Memory B cell (primary cell): ENCODE measurements around the gene HABP2.

Experiments
- ATAC-seq: fragments of 150-1000 bp; cut with Tn5 transposase; 2 replicates; pipeline ENCODE4 v1.10.0; 2021; ENCODE audit warnings: low read depth, mild to moderate bottlenecking, moderate library complexity
- DNase-seq, 2 donors: peaks; one replicate each; pipeline ENCODE4 v3.0.0; 2022; ENCODE audit warnings: low spot score in 2 of 2
- H3K27ac Mint-ChIP-seq: one replicate; pipeline ENCODE4 v1.8.0; 2022; ENCODE audit warnings: mild to moderate bottlenecking, moderate library complexity, mixed read lengths
- H3K27me3 Mint-ChIP-seq: one replicate; pipeline ENCODE4 v1.8.0; 2022; ENCODE audit warnings: mixed read lengths
- H3K36me3 Mint-ChIP-seq: one replicate; pipeline ENCODE4 v1.8.0; 2022; ENCODE audit warnings: mild to moderate bottlenecking, mixed read lengths
- H3K4me1 Mint-ChIP-seq: one replicate; pipeline ENCODE4 v1.8.0; 2022; ENCODE audit warnings: mixed read lengths
- H3K4me3 Mint-ChIP-seq: one replicate; pipeline ENCODE4 v1.8.0; 2022; ENCODE audit warnings: mild to moderate bottlenecking, moderate library complexity, mixed read lengths
- H3K9me3 Mint-ChIP-seq: one replicate; pipeline ENCODE4 v1.8.0; 2022; ENCODE audit warnings: mixed read lengths

The HABP2 gene

GRCh38 chr10:113534423-113534822 is 18.4 kb upstream of the HABP2 start:
- Mint-ChIP-seq H3K27me3 (peaks cover 7% of the 10 kb centered on the region), H3K36me3 (no peaks in the 10 kb centered on the region), H3K4me3 (no peak overlapping the region), H3K27ac (no peak overlapping the region), H3K9me3 (peaks cover 2% of the 10 kb centered on the region), H3K4me1 (no peaks in the 10 kb centered on the region)
- DNase-seq, result no peak
- ATAC-seq, result no peak

- ATAC-seq (no peak), DNase-seq (no peak)
- no peaks in the 10 kb centered on the region for H3K36me3 Mint-ChIP-seq
- H3K27me3 Mint-ChIP-seq, result peaks cover 11% of the 10 kb centered on the region
- H3K4me3 Mint-ChIP-seq, result no peak overlapping the region
- no peak overlapping the region for H3K27ac Mint-ChIP-seq
- H3K4me1 Mint-ChIP-seq, result no peaks in the 10 kb centered on the region
- peaks cover 2% of the 10 kb centered on the region for H3K9me3 Mint-ChIP-seq
These were observed 15.2 kb upstream of the HABP2 start for GRCh38 chr10:113537672-113538071.

DNA sequence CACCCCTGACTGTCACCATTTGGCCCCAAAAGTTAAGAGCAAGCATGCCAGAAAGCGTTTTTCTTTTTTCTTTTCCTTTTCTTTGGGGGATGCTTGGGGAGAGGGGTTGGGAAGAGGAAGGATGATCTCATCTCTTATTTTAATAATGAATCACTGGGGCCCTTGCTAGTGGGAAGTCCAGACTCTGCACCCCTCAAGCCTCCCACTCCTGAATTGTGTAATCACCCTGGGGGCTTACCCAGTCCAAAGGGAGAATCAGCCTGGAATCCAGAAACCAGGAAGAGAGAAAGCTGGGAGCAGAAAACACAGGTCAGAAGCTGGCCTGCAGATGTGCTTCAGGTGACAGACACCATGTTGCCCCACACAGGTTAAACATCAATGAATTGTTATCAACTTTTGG is 14.7 kb upstream of the HABP2 start:
- no peak for DNase-seq
- ATAC-seq, result no peak
- peaks cover 7% of the 10 kb centered on the region for H3K27me3 Mint-ChIP-seq
- no peak overlapping the region for H3K27ac Mint-ChIP-seq
- H3K4me3 Mint-ChIP-seq, result no peak overlapping the region
- no peaks in the 10 kb centered on the region for H3K4me1 Mint-ChIP-seq
- H3K9me3 Mint-ChIP-seq, result peaks cover 2% of the 10 kb centered on the region
- H3K36me3 Mint-ChIP-seq, result no peaks in the 10 kb centered on the region

DNA sequence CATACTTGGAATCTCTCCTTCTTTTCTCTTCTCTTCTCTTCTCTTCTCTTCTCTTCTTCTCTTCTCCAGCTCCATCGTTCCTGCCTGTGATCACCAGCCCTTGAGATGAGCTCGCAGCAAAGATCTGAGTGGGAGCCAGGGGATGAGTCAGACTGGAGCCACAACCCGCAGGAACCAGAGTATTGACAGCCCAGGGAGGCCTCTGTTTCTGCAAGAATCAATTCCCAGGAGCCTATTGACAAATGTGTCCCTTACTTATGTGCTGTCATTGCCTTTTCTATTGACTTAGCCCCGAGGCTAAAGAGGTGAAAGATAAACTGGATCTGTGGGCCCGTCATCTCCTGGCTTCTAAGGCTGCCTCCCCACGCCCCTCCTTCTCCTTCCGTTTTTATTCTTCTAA is 13.1 kb upstream of the HABP2 start:
- no peak overlapping the region for H3K4me3 Mint-ChIP-seq
- H3K36me3 Mint-ChIP-seq, result no peaks in the 10 kb centered on the region
- no peaks in the 10 kb centered on the region for H3K4me1 Mint-ChIP-seq
- peaks cover 7% of the 10 kb centered on the region for H3K27me3 Mint-ChIP-seq
- ATAC-seq (no peak), DNase-seq (no peak)
- peaks cover 2% of the 10 kb centered on the region for H3K9me3 Mint-ChIP-seq
- no peak overlapping the region for H3K27ac Mint-ChIP-seq

GRCh38 chr10:113540845-113541548 is 11.9 kb upstream of the HABP2 start:
- Mint-ChIP-seq H3K9me3 (peaks cover 2% of the 10 kb centered on the region), H3K27me3 (peaks cover 9% of the 10 kb centered on the region), H3K4me1 (no peaks in the 10 kb centered on the region), H3K36me3 (no peaks in the 10 kb centered on the region), H3K27ac (no peak overlapping the region), H3K4me3 (no peak overlapping the region)
- no peak for DNase-seq
- ATAC-seq, result no peak

DNA sequence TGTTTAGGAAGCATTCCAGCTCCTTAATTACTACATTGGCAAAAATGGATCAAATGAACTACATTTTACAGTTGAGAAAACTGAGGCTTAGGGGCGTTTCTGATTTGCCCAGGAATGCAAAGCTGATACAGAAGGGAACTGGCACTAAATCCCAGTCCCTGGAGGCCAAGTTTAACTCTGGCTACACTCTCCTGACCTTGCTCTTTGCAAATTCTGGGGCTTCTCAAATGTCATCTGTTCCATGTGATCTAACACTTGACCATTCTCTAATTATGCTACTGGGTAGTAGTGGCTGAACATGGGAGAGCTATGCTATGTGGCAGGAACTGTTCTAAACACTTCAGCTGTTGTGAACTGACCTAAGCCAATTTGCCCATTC is 11.3 kb upstream of the HABP2 start:
- Mint-ChIP-seq H3K36me3 (no peaks in the 10 kb centered on the region), H3K4me1 (no peaks in the 10 kb centered on the region), H3K4me3 (no peak overlapping the region), H3K27ac (no peak overlapping the region), H3K27me3 (peaks cover 9% of the 10 kb centered on the region), H3K9me3 (peaks cover 2% of the 10 kb centered on the region)
- DNase-seq (no peak), ATAC-seq (no peak)

DNA sequence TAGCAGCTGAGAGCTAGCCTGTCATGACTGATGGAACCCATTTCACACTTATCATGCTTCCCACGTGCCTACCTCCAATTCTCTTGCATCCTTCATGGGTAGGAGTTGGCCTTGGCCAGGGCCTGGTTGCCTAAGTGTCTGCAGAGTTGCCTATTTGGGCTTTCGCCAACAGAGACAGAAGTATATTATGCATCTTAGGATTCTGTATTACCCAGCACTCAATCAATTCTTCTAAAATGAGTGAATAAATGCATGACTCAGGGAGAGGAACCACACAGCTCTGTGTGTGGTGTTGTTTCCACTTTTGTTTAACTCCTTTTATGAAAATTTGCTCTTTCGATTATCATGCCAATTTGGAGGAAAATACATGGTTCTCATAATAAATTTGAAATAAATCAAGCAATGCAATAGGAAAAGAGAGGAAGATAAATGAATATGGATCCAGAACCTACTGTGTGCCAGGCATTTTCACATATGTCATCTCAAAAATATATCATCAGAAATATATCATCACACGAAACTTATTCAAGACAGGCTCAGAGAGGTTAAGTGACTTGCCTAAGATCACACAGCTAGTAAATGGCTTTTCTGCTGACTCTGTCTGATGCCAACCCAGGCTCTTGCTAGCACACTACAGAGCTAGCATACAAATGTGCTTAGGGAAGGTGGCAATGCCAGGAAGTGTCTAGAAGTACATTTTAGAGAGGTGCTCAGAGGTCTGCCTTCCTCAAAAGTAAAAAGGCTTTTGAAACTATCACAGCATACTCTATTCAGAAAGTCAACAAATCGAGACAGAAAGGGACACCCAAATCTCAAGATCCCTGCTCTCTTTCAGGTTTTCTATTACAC is 9.5 kb upstream of the HABP2 start:
- Mint-ChIP-seq H3K4me3 (no peak overlapping the region), H3K9me3 (peaks cover 2% of the 10 kb centered on the region), H3K27me3 (peaks cover 7% of the 10 kb centered on the region), H3K4me1 (no peaks in the 10 kb centered on the region), H3K36me3 (no peaks in the 10 kb centered on the region), H3K27ac (no peak overlapping the region)
- no peak for DNase-seq
- no peak for ATAC-seq

DNA sequence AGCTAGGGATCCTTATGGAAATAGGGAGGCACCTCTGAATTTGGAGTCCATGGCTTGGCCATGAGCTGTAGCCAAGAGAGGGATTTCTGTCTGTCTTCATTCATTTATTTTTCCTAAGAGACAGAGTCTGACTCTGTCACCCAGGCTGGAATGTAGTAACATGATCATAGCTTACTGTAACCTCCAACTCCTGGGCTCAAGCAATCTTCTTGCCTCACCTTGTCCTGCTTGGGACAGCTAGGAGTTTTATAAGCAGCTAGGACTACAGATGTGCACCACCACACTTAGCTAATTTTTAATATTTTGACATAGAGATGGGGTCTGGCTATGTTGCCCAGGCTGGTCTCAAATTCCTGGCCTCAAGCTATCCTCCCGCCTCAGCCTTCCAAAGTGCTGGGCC is 8.5 kb upstream of the HABP2 start:
- Mint-ChIP-seq H3K9me3 (peaks cover under 1% of the 10 kb centered on the region), H3K27ac (no peak overlapping the region), H3K36me3 (no peaks in the 10 kb centered on the region), H3K27me3 (peaks cover 8% of the 10 kb centered on the region), H3K4me1 (no peaks in the 10 kb centered on the region), H3K4me3 (no peak overlapping the region)
- ATAC-seq (no peak), DNase-seq (no peak)

- Mint-ChIP-seq H3K27me3 (peaks cover 8% of the 10 kb centered on the region), H3K9me3 (no peaks in the 10 kb centered on the region), H3K36me3 (no peaks in the 10 kb centered on the region), H3K27ac (no peak overlapping the region), H3K4me3 (no peak overlapping the region), H3K4me1 (peaks cover 4% of the 10 kb centered on the region)
- no peak for DNase-seq
- ATAC-seq, result no peak
These were observed 5.4 kb upstream of the HABP2 start for GRCh38 chr10:113547426-113547825.

- Mint-ChIP-seq H3K4me3 (no peak overlapping the region), H3K27ac (no peak overlapping the region), H3K36me3 (no peaks in the 10 kb centered on the region), H3K9me3 (no peaks in the 10 kb centered on the region), H3K4me1 (peaks cover 4% of the 10 kb centered on the region), H3K27me3 (peaks cover 14% of the 10 kb centered on the region)
- DNase-seq (no peak), ATAC-seq (no peak)
These were observed 3.0 kb upstream of the HABP2 start for GRCh38 chr10:113549856-113550255.

GRCh38 chr10:113550365-113550764 is 2.5 kb upstream of the HABP2 start:
- Mint-ChIP-seq H3K27ac (no peak overlapping the region), H3K4me3 (no peak overlapping the region), H3K27me3 (peaks cover 12% of the 10 kb centered on the region), H3K9me3 (no peaks in the 10 kb centered on the region), H3K36me3 (no peaks in the 10 kb centered on the region), H3K4me1 (peaks cover 4% of the 10 kb centered on the region)
- DNase-seq (no peak), ATAC-seq (no peak)

GRCh38 chr10:113552014-113552413 is 839 bp upstream of the HABP2 start:
- Mint-ChIP-seq H3K4me1 (peaks cover 4% of the 10 kb centered on the region), H3K4me3 (no peak overlapping the region), H3K36me3 (no peaks in the 10 kb centered on the region), H3K27ac (no peak overlapping the region), H3K27me3 (peaks cover 14% of the 10 kb centered on the region), H3K9me3 (no peaks in the 10 kb centered on the region)
- no peak for ATAC-seq
- no peak for DNase-seq

DNA sequence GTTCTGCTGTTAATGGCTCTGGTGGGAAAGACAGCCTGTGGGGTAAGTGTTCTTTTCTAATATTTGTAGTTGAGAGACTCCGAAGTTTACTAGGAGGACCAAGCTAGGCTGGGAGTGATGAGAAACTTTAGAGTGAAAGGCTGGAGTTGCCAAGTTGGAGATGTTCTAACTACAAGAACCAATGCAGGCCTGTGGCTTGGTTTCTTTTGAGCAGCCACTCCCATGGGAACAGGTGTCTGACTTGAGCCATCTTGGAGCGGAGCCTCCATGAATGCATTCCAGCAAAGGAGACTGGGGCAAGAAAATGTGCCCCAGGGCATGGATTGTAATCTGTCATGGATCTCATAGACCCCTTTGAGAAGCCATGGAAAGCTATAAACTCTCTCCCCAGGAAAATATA is 296 bp downstream of the HABP2 start:
- peaks cover 4% of the 10 kb centered on the region for H3K4me1 Mint-ChIP-seq
- H3K9me3 Mint-ChIP-seq, result no peaks in the 10 kb centered on the region
- no peak overlapping the region for H3K27ac Mint-ChIP-seq
- H3K4me3 Mint-ChIP-seq, result no peak overlapping the region
- ATAC-seq (no peak), DNase-seq (no peak)
- H3K36me3 Mint-ChIP-seq, result no peaks in the 10 kb centered on the region
- H3K27me3 Mint-ChIP-seq, result peaks cover 15% of the 10 kb centered on the region

- peaks cover 4% of the 10 kb centered on the region for H3K4me1 Mint-ChIP-seq
- no peak for ATAC-seq
- H3K9me3 Mint-ChIP-seq, result no peaks in the 10 kb centered on the region
- DNase-seq, result no peak
- peaks cover 17% of the 10 kb centered on the region for H3K27me3 Mint-ChIP-seq
- H3K36me3 Mint-ChIP-seq, result no peaks in the 10 kb centered on the region
- no peak overlapping the region for H3K4me3 Mint-ChIP-seq
- H3K27ac Mint-ChIP-seq, result no peak overlapping the region
These were observed 1.4 kb downstream of the HABP2 start for GRCh38 chr10:113554214-113554613.

DNA sequence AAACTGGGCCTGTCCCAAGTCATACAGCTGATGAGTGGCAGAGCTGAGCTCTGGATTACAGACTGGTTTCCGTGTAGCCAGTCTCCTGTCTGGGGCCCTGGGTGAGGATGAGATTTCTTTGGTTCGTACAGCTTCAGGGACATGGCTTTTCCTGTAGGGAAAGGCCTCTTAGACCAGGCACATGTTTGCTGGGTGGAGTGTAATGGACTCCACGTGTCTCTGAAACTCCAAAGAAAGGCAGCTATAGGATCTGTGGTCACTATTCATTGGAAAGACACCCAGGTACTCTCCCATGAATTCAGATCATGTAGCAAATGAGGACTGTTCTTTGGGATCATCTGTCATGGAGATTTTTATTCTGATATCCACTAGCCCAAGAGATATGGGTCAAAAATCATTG is 2.4 kb downstream of the HABP2 start:
- H3K4me1 Mint-ChIP-seq, result peaks cover 4% of the 10 kb centered on the region
- no peak overlapping the region for H3K27ac Mint-ChIP-seq
- H3K27me3 Mint-ChIP-seq, result peaks cover 17% of the 10 kb centered on the region
- no peak overlapping the region for H3K4me3 Mint-ChIP-seq
- DNase-seq (no peak), ATAC-seq (no peak)
- H3K36me3 Mint-ChIP-seq, result no peaks in the 10 kb centered on the region
- H3K9me3 Mint-ChIP-seq, result no peaks in the 10 kb centered on the region
